Activated CD4-positive, alpha-beta T cell treated with anti-CD3 and anti-CD28 coated beads, Interleukin-2, amount 10 ng/mL, durations not matched to agents 7 days and 5 days (primary cell): ENCODE results near the gene CD300A. TPM values are rescaled to one million over a fixed set of nuclear protein-coding genes. Genes with fewer than 3 reads are reported as not detected.
A peak's percentile ranks its signal among the peaks of the same experiment; 100 is the strongest.

ENCODE experiments used
- CTCF ChIA-PET: fragments of 350-600 bp; sonication (Branson Sonifier 250); formaldehyde crosslinking; loops from one replicate; lab custom pipeline; 2021; ENCODE audit warnings: antibody characterized with exemption; lab: Charles Lee
- POLR2A ChIA-PET: fragments of 350-600 bp; sonication (Branson Sonifier 250); formaldehyde crosslinking; loops from one replicate; lab custom pipeline; 2021; ENCODE audit warnings: antibody characterized with exemption; lab: Charles Lee
- DNase-seq: peaks from one replicate; pipeline ENCODE4 v3.0.0-alpha.2; 2020
- H3K27ac Mint-ChIP-seq: one replicate; pipeline ENCODE4 v1.8.0; 2021; ENCODE audit warnings: mild to moderate bottlenecking, moderate library complexity, mixed read lengths
- H3K27me3 Mint-ChIP-seq: one replicate; pipeline ENCODE4 v1.8.0; 2021; ENCODE audit warnings: mixed read lengths
- H3K36me3 Mint-ChIP-seq: one replicate; pipeline ENCODE4 v1.8.0; 2021; ENCODE audit warnings: low read depth, mixed read lengths
- H3K4me1 Mint-ChIP-seq: one replicate; pipeline ENCODE4 v1.8.0; 2021; ENCODE audit warnings: mixed read lengths
- H3K4me3 Mint-ChIP-seq: one replicate; pipeline ENCODE4 v1.8.0; 2021; ENCODE audit warnings: mild to moderate bottlenecking, moderate library complexity, mixed read lengths
- H3K9me3 Mint-ChIP-seq: one replicate; pipeline ENCODE4 v1.8.0; 2021; ENCODE audit warnings: mixed read lengths
- total RNA-seq, 2 experiments: library from RNA; stranded (reverse); gene quantifications; one replicate each; pipeline ENCODE4 v1.2.3, GENCODE V29; 2021

CD300A gene
- 1 to 10 TPM; 6.7 to 6.8 TPM for total RNA-seq

GRCh38 chr17:74466111-74466827, at the start of gene CD300A:
Gene CD300A (plus strand): TSS chr17:74466634. CDS start chr17:74466704, 70 bp downstream.
- H3K27me3 Mint-ChIP-seq, result peaks cover 11% of the 10 kb centered on the region
- ChIA-PET POLR2A (no interaction called here), CTCF (interaction anchor here (0.9 to 1.0 kb wide), 2 partner anchors 9 to 13 kb away, joined by 3 read pairs; no protein-coding TSS in a partner anchor)
- peak within 1 kb of the TSS; percentile 58 for H3K27ac Mint-ChIP-seq
- H3K4me3 Mint-ChIP-seq, result peak within 1 kb of the TSS; percentile 67
- H3K36me3 Mint-ChIP-seq, result no peaks in the 10 kb centered on the region
- H3K9me3 Mint-ChIP-seq, result no peaks in the 10 kb centered on the region
- H3K4me1 Mint-ChIP-seq, result peaks cover 26% of the 10 kb centered on the region
- no peak for DNase-seq

- no peak for DNase-seq
- ChIA-PET CTCF (interaction anchor here (0.6 to 1.4 kb wide), 3 partner anchors 48 to 215 kb away, joined by 3 to 4 read pairs (median 3); no protein-coding TSS in a partner anchor), POLR2A (no interaction called here)
- Mint-ChIP-seq H3K27ac (no peak overlapping the region), H3K4me1 (no peaks in the 10 kb centered on the region), H3K27me3 (peaks cover 7% of the 10 kb centered on the region), H3K36me3 (no peaks in the 10 kb centered on the region), H3K4me3 (no peak overlapping the region), H3K9me3 (no peaks in the 10 kb centered on the region)
These were observed 49.0 kb upstream of the CD300A start for GRCh38 chr17:74417178-74418045.

- Mint-ChIP-seq H3K4me3 (no peak overlapping the region), H3K27me3 (peaks cover 10% of the 10 kb centered on the region), H3K27ac (no peak overlapping the region), H3K9me3 (no peaks in the 10 kb centered on the region), H3K36me3 (no peaks in the 10 kb centered on the region), H3K4me1 (no peaks in the 10 kb centered on the region)
- CTCF ChIA-PET, result interaction anchor here (0.6 kb wide), 1 partner anchor 16 kb away, joined by 3 read pairs; no protein-coding TSS in a partner anchor
- no peak for DNase-seq
- POLR2A ChIA-PET, result interaction anchor here (0.6 kb wide), 1 partner anchor 63 kb away, joined by 5 read pairs; no protein-coding TSS in a partner anchor
These were observed 46.5 kb upstream of the CD300A start for GRCh38 chr17:74419928-74420411.

- Mint-ChIP-seq H3K27me3 (peaks cover 26% of the 10 kb centered on the region), H3K27ac (no peak overlapping the region), H3K36me3 (no peaks in the 10 kb centered on the region), H3K4me1 (no peaks in the 10 kb centered on the region), H3K9me3 (no peaks in the 10 kb centered on the region), H3K4me3 (no peak overlapping the region)
- ChIA-PET POLR2A (no interaction called here), CTCF (no interaction called here)
- DNase-seq, result no peak
These were observed 42.3 kb upstream of the CD300A start for GRCh38 chr17:74424117-74424516.

GRCh38 chr17:74424657-74425056, 41.8 kb upstream of the CD300A start:
- Mint-ChIP-seq H3K36me3 (no peaks in the 10 kb centered on the region), H3K9me3 (no peaks in the 10 kb centered on the region), H3K4me1 (no peaks in the 10 kb centered on the region), H3K4me3 (no peak overlapping the region), H3K27ac (no peak overlapping the region), H3K27me3 (peaks cover 30% of the 10 kb centered on the region)
- POLR2A ChIA-PET, result no interaction called here
- CTCF ChIA-PET, result interaction anchor here (1.2 to 1.4 kb wide), 3 partner anchors 29 to 261 kb away, joined by 3 read pairs; no protein-coding TSS in a partner anchor
- DNase-seq, result no peak

GRCh38 chr17:74426551-74427047, 39.8 kb upstream of the CD300A start:
- peaks cover 4% of the 10 kb centered on the region for H3K4me1 Mint-ChIP-seq
- DNase-seq, result no peak
- ChIA-PET POLR2A (no interaction called here), CTCF (no interaction called here)
- H3K27ac Mint-ChIP-seq, result no peak overlapping the region
- H3K36me3 Mint-ChIP-seq, result no peaks in the 10 kb centered on the region
- peaks cover 45% of the 10 kb centered on the region for H3K27me3 Mint-ChIP-seq
- H3K4me3 Mint-ChIP-seq, result no peak overlapping the region
- H3K9me3 Mint-ChIP-seq, result no peaks in the 10 kb centered on the region

GRCh38 chr17:74427048-74427762, 39.2 kb upstream of the CD300A start:
- ChIA-PET CTCF (no interaction called here), POLR2A (no interaction called here)
- Mint-ChIP-seq H3K4me1 (peaks cover 8% of the 10 kb centered on the region), H3K27ac (no peak overlapping the region), H3K27me3 (peaks cover 50% of the 10 kb centered on the region), H3K9me3 (no peaks in the 10 kb centered on the region), H3K4me3 (no peak overlapping the region), H3K36me3 (no peaks in the 10 kb centered on the region)
- DNase-seq, result no peak

GRCh38 chr17:74427763-74428153, 38.7 kb upstream of the CD300A start:
- no peaks in the 10 kb centered on the region for H3K36me3 Mint-ChIP-seq
- ChIA-PET CTCF (interaction anchor here (1.1 kb wide), 1 partner anchor 30 kb away, joined by 3 read pairs; no protein-coding TSS in a partner anchor), POLR2A (no interaction called here)
- H3K4me1 Mint-ChIP-seq, result peaks cover 8% of the 10 kb centered on the region
- no peak overlapping the region for H3K27ac Mint-ChIP-seq
- peaks cover 48% of the 10 kb centered on the region for H3K27me3 Mint-ChIP-seq
- no peak overlapping the region for H3K4me3 Mint-ChIP-seq
- no peaks in the 10 kb centered on the region for H3K9me3 Mint-ChIP-seq
- no peak for DNase-seq

GRCh38 chr17:74429604-74430384, 36.6 kb upstream of the CD300A start:
- H3K9me3 Mint-ChIP-seq, result no peaks in the 10 kb centered on the region
- peaks cover 8% of the 10 kb centered on the region for H3K4me1 Mint-ChIP-seq
- ChIA-PET CTCF (interaction anchor here (1.2 to 1.5 kb wide), 2 partner anchors 51 to 140 kb away, joined by 3 read pairs; no protein-coding TSS in a partner anchor), POLR2A (no interaction called here)
- H3K36me3 Mint-ChIP-seq, result no peaks in the 10 kb centered on the region
- H3K4me3 Mint-ChIP-seq, result no peak overlapping the region
- DNase-seq, result no peak
- H3K27me3 Mint-ChIP-seq, result peaks cover 61% of the 10 kb centered on the region
- H3K27ac Mint-ChIP-seq, result no peak overlapping the region

GRCh38 chr17:74430385-74430705, 36.1 kb upstream of the CD300A start:
- Mint-ChIP-seq H3K4me3 (no peak overlapping the region), H3K27ac (no peak overlapping the region), H3K36me3 (no peaks in the 10 kb centered on the region), H3K27me3 (peaks cover 63% of the 10 kb centered on the region), H3K4me1 (peaks cover 8% of the 10 kb centered on the region), H3K9me3 (no peaks in the 10 kb centered on the region)
- ChIA-PET POLR2A (no interaction called here), CTCF (interaction anchor here (0.7 to 1.5 kb wide), 3 partner anchors 51 to 140 kb away, joined by 3 read pairs; no protein-coding TSS in a partner anchor)
- no peak for DNase-seq

GRCh38 chr17:74430706-74431567, 35.5 kb upstream of the CD300A start:
- ChIA-PET POLR2A (no interaction called here), CTCF (interaction anchor here (0.7 to 1.5 kb wide), 3 partner anchors 52 to 139 kb away, joined by 3 read pairs; no protein-coding TSS in a partner anchor)
- no peak overlapping the region for H3K27ac Mint-ChIP-seq
- no peak for DNase-seq
- H3K36me3 Mint-ChIP-seq, result no peaks in the 10 kb centered on the region
- H3K9me3 Mint-ChIP-seq, result no peaks in the 10 kb centered on the region
- H3K4me1 Mint-ChIP-seq, result peaks cover 8% of the 10 kb centered on the region
- H3K4me3 Mint-ChIP-seq, result peak overlapping the region; percentile 32
- H3K27me3 Mint-ChIP-seq, result peaks cover 67% of the 10 kb centered on the region
